H4 (cell line): Measurements from ENCODE around the gene KYAT1. TPM values are rescaled to one million over a fixed set of nuclear protein-coding genes. Genes with fewer than 3 reads are reported as not detected.

ENCODE experiments used
- total RNA-seq: library from RNA; depleted of rRNA; stranded (reverse); fragments of >200 nt; shearing (Covaris generic); gene quantifications from 2 replicates; pipeline ENCODE4 v1.2.3, GENCODE V29; 2014; rRNA removed

Gene KYAT1
- total RNA-seq, 1 experiment from 2014 or later, result 7.1 TPM

Other genes with a start within 250 kb of the KYAT1 start
- 56.9 and 69.0 TPM in 2 replicates for gene DYNC2I2, start 225.1 kb downstream of the KYAT1 start, total RNA-seq
- 568 and 655 TPM in 2 replicates for gene SET, start 192.7 kb downstream of the KYAT1 start, total RNA-seq
- gene PKN3, start 179.4 kb downstream of the KYAT1 start, total RNA-seq, result 1.9 and 2.8 TPM in 2 replicates
- 46.4 and 57.8 TPM in 2 replicates for gene ZDHHC12, start 157.8 kb downstream of the KYAT1 start, total RNA-seq
- 12.4 and 21.5 TPM in 2 replicates for gene ZER1, start 110.0 kb downstream of the KYAT1 start, total RNA-seq
- 12.0 and 16.6 TPM in 2 replicates for gene TBC1D13, start 94.7 kb downstream of the KYAT1 start, total RNA-seq
- 13.5 and 17.4 TPM in 2 replicates for gene ENDOG, start 63.5 kb downstream of the KYAT1 start, total RNA-seq
- 16.7 and 39.2 TPM in 2 replicates for gene SPOUT1, start 52.2 kb downstream of the KYAT1 start, total RNA-seq
- 17.8 and 26.8 TPM in 2 replicates for gene LRRC8A, start 183 bp upstream of the KYAT1 start, total RNA-seq
- not detected in 2 replicates for gene PHYHD1, start 39.0 kb upstream of the KYAT1 start, total RNA-seq
- gene DOLK, start 65.7 kb upstream of the KYAT1 start, total RNA-seq, result 23.3 and 28.3 TPM in 2 replicates
- gene NUP188, start 65.7 kb upstream of the KYAT1 start, total RNA-seq, result 37.0 and 51.6 TPM in 2 replicates
- 14.0 and 17.2 TPM in 2 replicates for gene SH3GLB2, start 146.4 kb upstream of the KYAT1 start, total RNA-seq
- gene MIGA2, start 154.7 kb upstream of the KYAT1 start, total RNA-seq, result 9.3 and 18.2 TPM in 2 replicates
- 17.1 and 17.5 TPM in 2 replicates for gene DOLPP1, start 199.2 kb upstream of the KYAT1 start, total RNA-seq
- 14.5 and 21.2 TPM in 2 replicates for gene CRAT, start 228.8 kb upstream of the KYAT1 start, total RNA-seq
- 89.0 and 91.8 TPM in 2 replicates for gene PTPA, start 229.5 kb upstream of the KYAT1 start, total RNA-seq